Keratinocyte (primary cell): ENCODE measurements around the gene PLCD1. TPM values are rescaled to one million over a fixed set of nuclear protein-coding genes. Genes with fewer than 3 reads are reported as not detected.
"Not testable (repeated sequence)": the region's sequence is repeated elsewhere in the genome, so short reads cannot be mapped to it uniquely, and the experiment has no call there.

Experiments used
- DNase-seq: peaks from one replicate; pipeline ENCODE4 v3.0.0-alpha.2; 2011; ENCODE audit warnings: low read depth, missing footprints, low spot score
- FAIRE-seq: peaks from 2 replicates; lab custom pipeline; 2011; peaks lifted over from hg19 to GRCh38; lab: Jason Lieb, UNC
- H2AFZ ChIP-seq: 2 replicates; pipeline ENCODE4 v1.6.0; 2012; ENCODE audit warnings: low read length, control low read depth, inconsistent platforms; ENCODE audit not compliant: control insufficient read depth
- H3K27ac ChIP-seq: 2 replicates; pipeline ENCODE4 v1.5.1; 2011; ENCODE audit warnings: low read length; ENCODE audit not compliant: control insufficient read depth, insufficient read depth
- H3K27me3 ChIP-seq: 3 replicates; pipeline ENCODE4 v1.6.0; 2011; ENCODE audit warnings: low read length; ENCODE audit not compliant: control insufficient read depth, insufficient read depth; ENCODE audit errors: extremely low read depth
- H3K36me3 ChIP-seq, 2 experiments: 2 replicates in 1 of 2; 3 replicates in 1 of 2; pipeline ENCODE4 v1.5.1; 2011; ENCODE audit warnings: low read length in 2 of 2, mild to moderate bottlenecking in 1 of 2; ENCODE audit not compliant: control insufficient read depth in 2 of 2, insufficient read depth in 2 of 2; ENCODE audit errors: extremely low read depth in 1 of 2
- H3K4me1 ChIP-seq: 3 replicates; pipeline ENCODE4 v1.5.1; 2011; ENCODE audit warnings: low read length; ENCODE audit not compliant: control insufficient read depth, insufficient read depth; ENCODE audit errors: extremely low read depth
- H3K4me2 ChIP-seq: 3 replicates; pipeline ENCODE4 v1.6.0; 2011; ENCODE audit warnings: low read depth, low read length; ENCODE audit not compliant: control insufficient read depth, insufficient read depth; ENCODE audit errors: extremely low read depth
- H3K4me3 ChIP-seq, 3 experiments: fragments of 200-600 bp in 1 of 3; sonication (generic) in 1 of 3; 2 replicates in 2 of 3; 3 replicates in 1 of 3; pipeline ENCODE4 v1.5.1; 2011 to 2016; ENCODE audit warnings: low read length in 3 of 3, mild to moderate bottlenecking in 3 of 3, control low read depth in 2 of 3, inconsistent platforms in 1 of 3, low read depth in 1 of 3, mixed read lengths in 1 of 3, mixed run types in 1 of 3, moderate library complexity in 1 of 3; ENCODE audit not compliant: control insufficient read depth in 2 of 3, insufficient read depth in 2 of 3; ENCODE audit errors: extremely low read depth in 1 of 3
- H3K79me2 ChIP-seq: 2 replicates; pipeline ENCODE4 v1.6.0; 2012; ENCODE audit warnings: low read length; ENCODE audit not compliant: control insufficient read depth, insufficient read depth
- H3K9ac ChIP-seq: 3 replicates; pipeline ENCODE4 v1.6.0; 2011; ENCODE audit warnings: low read length; ENCODE audit not compliant: control insufficient read depth, insufficient read depth; ENCODE audit errors: extremely low read depth
- H3K9me1 ChIP-seq: 3 replicates; pipeline ENCODE4 v1.6.0; 2011; ENCODE audit warnings: low read length; ENCODE audit not compliant: control insufficient read depth, insufficient read depth; ENCODE audit errors: extremely low read depth
- H3K9me3 ChIP-seq: 2 replicates; pipeline ENCODE4 v1.5.1; 2012; ENCODE audit warnings: low read depth, low read length; ENCODE audit not compliant: control insufficient read depth
- H4K20me1 ChIP-seq: 3 replicates; pipeline ENCODE4 v1.6.0; 2011; ENCODE audit warnings: low read length; ENCODE audit not compliant: control insufficient read depth, insufficient read depth; ENCODE audit errors: extremely low read depth
- CTCF ChIP-seq, 3 experiments: IDR thresholded peaks in 1 of 3; conservative IDR thresholded peaks in 1 of 3; optimal IDR thresholded peaks in 1 of 3; 2 replicates in 2 of 3; 3 replicates in 1 of 3; pipeline versions ENCODE3 to v1.5.1; 2011; ENCODE audit warnings: low read length in 3 of 3, mild to moderate bottlenecking in 3 of 3, moderate library complexity in 2 of 3, control low read depth in 1 of 3, inconsistent platforms in 1 of 3; ENCODE audit not compliant: insufficient read depth in 2 of 3; ENCODE audit errors: extremely low read depth in 1 of 3
- EZH2 ChIP-seq: IDR thresholded peaks from one replicate; pipeline ENCODE4 v1.6.1; 2012; ENCODE audit warnings: inconsistent platforms, mild to moderate bottlenecking, low read length, moderate library complexity
- dilution Hi-C: fragments of 300-500 bp; cut with MboI; formaldehyde crosslinking; loops from one replicate; pipeline ENCODE4 v1.7.0; 2020; ENCODE audit warnings: low sequenced_read_pairs; ENCODE audit not compliant: extremely low pct_ligation_motif_present
- polyA plus RNA-seq, 5 experiments: library from polyadenylated mRNA; depleted of rRNA in 3 of 5; stranded (reverse) in 3 of 5; stranded (forward) in 1 of 5; unstranded in 1 of 5; fragments of >200 nt; gene quantifications; 1 replicate in 1 of 5; 2 replicates in 3 of 5; 3 replicates in 1 of 5; pipeline versions ENCODE4 v1.2.1 to v1.2.3, GENCODE V29; 2011 to 2012; ENCODE audit warnings: missing spikeins in 2 of 5, low read depth in 1 of 5, low replicate concordance in 1 of 5

The PLCD1 gene
- polyA plus RNA-seq, 1 donor (not counting 4 experiments of a cell fraction or from before 2014, with no cell fraction given): 26.0 TPM

- peaks cover 0 to 3% of the 10 kb centered on the region in 2 experiments for H3K36me3 ChIP-seq
- TF ChIP-seq EZH2 (no peak), CTCF (optimal IDR thresholded peaks at IDR 0.05 in 1 of 3, IDR thresholded peaks at IDR 0.05 in 1 of 3, conservative IDR thresholded peaks at IDR 0.05 in 1 of 3; ENCODE audit: extremely low read depth in 1 of 3, insufficient read depth in 2 of 3, low read length in 3 of 3) (no peak)
- no peak overlapping the region for H3K9ac ChIP-seq
- no peaks in the 10 kb centered on the region for H3K9me3 ChIP-seq
- H3K4me3 ChIP-seq: no peak overlapping the region
- H3K4me2 ChIP-seq: no peak overlapping the region
- no peaks in the 10 kb centered on the region for H4K20me1 ChIP-seq
- H3K27ac ChIP-seq: no peak overlapping the region
- no peaks in the 10 kb centered on the region for H3K27me3 ChIP-seq
- DNase-seq: no peak
- no peak overlapping the region for H2AFZ ChIP-seq
- no peaks in the 10 kb centered on the region for H3K9me1 ChIP-seq
- dilution Hi-C loops: no loop called here
- peaks cover 21% of the 10 kb centered on the region for H3K4me1 ChIP-seq
- H3K79me2 ChIP-seq: no peaks in the 10 kb centered on the region
- no peak for FAIRE-seq
Observed at GRCh38 chr3:37988931-37989525, 40.4 kb downstream of the PLCD1 start.

GRCh38 chr3:37988376-37988775, 41.1 kb downstream of the PLCD1 start:
- H3K9ac ChIP-seq, H2AFZ ChIP-seq, H3K36me3 ChIP-seq, H3K4me2 ChIP-seq, H4K20me1 ChIP-seq, H3K79me2 ChIP-seq, FAIRE-seq, H3K9me3 ChIP-seq, H3K27me3 ChIP-seq, DNase-seq, H3K27ac ChIP-seq, dilution Hi-C loops, H3K4me3 ChIP-seq, H3K9me1 ChIP-seq: not testable (repeated sequence)
- H3K4me1 ChIP-seq: peaks cover 20% of the 10 kb centered on the region

- Histone ChIP-seq H3K36me3 (peaks cover 0 to 5% of the 10 kb centered on the region in 2 experiments), H3K4me3 (no peak overlapping the region), H3K27ac (no peak overlapping the region), H3K9me1 (no peaks in the 10 kb centered on the region), H3K4me1 (peaks cover 14% of the 10 kb centered on the region), H3K79me2 (no peaks in the 10 kb centered on the region), H3K27me3 (no peaks in the 10 kb centered on the region), H3K4me2 (no peak overlapping the region), H2AFZ (no peak overlapping the region), H4K20me1 (no peaks in the 10 kb centered on the region), H3K9ac (no peak overlapping the region), H3K9me3 (no peaks in the 10 kb centered on the region)
- DNase-seq (no peak), FAIRE-seq (no peak)
- TF ChIP-seq CTCF (optimal IDR thresholded peaks at IDR 0.05 in 1 of 3, IDR thresholded peaks at IDR 0.05 in 1 of 3, conservative IDR thresholded peaks at IDR 0.05 in 1 of 3; ENCODE audit: extremely low read depth in 1 of 3, insufficient read depth in 2 of 3, low read length in 3 of 3): no peak
- TF ChIP-seq EZH2: no peak
- dilution Hi-C loops: no loop called here
Observed at GRCh38 chr3:37987751-37988179, 41.7 kb downstream of the PLCD1 start.
